Adrenal gland (tissue), 5 donors: ENCODE results near the gene ZFHX2.

ENCODE experiments used
- POLR2A ChIP-seq, 2 donors: fragments of 450-650 bp; IDR thresholded peaks; one replicate each; pipeline ENCODE4 v1.6.1; 2017; ENCODE audit warnings: antibody characterized with exemption in 2 of 2, mild to moderate bottlenecking in 2 of 2, moderate library complexity in 1 of 2
- TF ChIP-seq, protein P1 (sequence below), 6 experiments: fragments of 450-650 bp in 4 of 6; fragments of 200-600 bp in 2 of 6; sonication (generic) in 1 of 6; IDR thresholded peaks; 1 replicate in 5 of 6; 2 replicates in 1 of 6; pipeline versions ENCODE4 v1.5.1 to v1.8.0; 2016 to 2021; ENCODE audit warnings: antibody characterized with exemption in 6 of 6, mild to moderate bottlenecking in 2 of 6, moderate library complexity in 1 of 6
- donor health status: DM: no; HTN: no; CAD: no.

DNA sequence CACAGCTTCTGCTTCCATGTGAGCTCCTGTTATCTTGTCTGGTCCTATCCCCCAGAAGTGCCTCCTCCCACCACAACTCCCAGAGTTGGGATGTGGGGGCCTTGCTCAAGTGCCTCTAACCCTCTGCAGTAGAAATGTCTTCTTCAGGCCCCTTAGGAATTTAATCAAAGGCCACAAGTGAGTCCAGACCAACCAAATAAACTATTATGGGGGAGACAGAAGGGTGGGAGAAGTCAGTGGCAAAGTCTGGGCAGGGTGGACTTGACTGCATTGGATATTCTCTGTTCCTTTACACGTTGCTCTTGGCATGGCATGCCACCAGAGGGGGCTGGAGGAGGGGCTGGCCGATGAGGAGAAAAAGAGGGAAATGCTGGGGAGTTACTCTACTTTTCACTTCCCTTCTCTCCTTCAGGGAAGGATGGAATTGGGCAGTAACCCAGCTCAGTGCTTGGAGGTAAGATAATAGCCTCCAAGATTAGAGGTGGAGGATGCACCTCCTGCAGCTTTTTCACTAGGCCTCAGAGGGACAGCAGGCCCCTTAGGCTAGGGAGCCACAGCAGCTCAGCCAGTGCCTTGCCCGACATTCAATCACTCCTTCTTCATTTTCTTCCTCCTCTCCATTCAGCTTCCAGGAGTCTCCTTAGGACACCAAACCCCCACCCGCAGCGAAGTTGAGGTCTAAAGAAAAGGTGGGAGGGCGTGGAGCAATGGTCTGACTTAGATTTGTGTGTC is 17.2 kb upstream of the ZFHX2 start:
- TF ChIP-seq, protein P1, sequence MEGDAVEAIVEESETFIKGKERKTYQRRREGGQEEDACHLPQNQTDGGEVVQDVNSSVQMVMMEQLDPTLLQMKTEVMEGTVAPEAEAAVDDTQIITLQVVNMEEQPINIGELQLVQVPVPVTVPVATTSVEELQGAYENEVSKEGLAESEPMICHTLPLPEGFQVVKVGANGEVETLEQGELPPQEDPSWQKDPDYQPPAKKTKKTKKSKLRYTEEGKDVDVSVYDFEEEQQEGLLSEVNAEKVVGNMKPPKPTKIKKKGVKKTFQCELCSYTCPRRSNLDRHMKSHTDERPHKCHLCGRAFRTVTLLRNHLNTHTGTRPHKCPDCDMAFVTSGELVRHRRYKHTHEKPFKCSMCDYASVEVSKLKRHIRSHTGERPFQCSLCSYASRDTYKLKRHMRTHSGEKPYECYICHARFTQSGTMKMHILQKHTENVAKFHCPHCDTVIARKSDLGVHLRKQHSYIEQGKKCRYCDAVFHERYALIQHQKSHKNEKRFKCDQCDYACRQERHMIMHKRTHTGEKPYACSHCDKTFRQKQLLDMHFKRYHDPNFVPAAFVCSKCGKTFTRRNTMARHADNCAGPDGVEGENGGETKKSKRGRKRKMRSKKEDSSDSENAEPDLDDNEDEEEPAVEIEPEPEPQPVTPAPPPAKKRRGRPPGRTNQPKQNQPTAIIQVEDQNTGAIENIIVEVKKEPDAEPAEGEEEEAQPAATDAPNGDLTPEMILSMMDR (IDR thresholded peaks at IDR 0.05), result peak in 1 of 6 experiments; percentile 10
- no peak for TF ChIP-seq POLR2A (IDR thresholded peaks at IDR 0.05)
